Stromal cell of bone marrow (primary cell): Measurements from ENCODE around the gene ACTA2.

Source experiments
- DNase-seq: peaks from one replicate; pipeline ENCODE4 v3.0.0-alpha.2; 2012; ENCODE audit warnings: low read depth

ACTA2 gene

GRCh38 chr10:88980800-88981199 is 28.2 kb upstream of the ACTA2 start:
- no peak for DNase-seq

DNA sequence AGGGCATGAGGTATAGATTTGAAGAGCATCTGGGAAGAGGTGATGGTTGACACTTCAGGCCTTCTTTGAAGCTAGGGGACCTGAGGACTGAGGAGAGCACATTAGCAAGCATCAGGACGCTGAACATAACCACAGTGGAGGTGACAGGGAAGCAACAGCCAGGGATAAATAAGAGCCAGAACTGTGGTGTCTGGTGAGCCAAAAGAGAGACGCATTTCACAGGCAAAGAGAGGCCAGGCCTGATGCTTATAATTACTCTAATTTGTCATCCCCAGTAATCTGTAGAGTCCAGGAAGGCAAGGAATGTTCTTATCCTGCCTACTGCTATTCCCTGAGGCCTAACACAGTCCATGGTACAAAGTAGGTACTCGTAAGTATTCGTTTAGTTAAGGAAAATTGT is 27.7 kb upstream of the ACTA2 start:
- no peak for DNase-seq

DNA sequence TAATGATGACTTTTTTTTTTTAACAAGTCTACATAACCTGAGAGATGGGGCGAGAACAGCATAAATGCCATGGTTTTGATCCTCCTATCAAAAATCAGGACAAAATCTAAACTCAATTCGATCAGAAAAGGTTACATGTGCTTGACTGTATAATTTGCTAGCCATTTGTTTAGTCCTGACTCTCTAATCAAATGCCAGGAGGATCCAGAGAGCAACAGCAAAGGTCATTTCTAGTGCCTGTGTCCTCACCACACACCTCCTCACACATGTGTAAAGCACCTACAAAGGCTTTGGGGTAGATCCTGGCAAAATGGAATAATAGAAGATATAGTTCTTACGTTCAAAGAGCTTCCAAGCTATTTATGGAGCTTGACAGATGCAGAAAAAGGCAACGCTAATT is 27.0 kb upstream of the ACTA2 start:
- no peak for DNase-seq

- peak; percentile 82 for DNase-seq
These were observed 26.6 kb upstream of the ACTA2 start for GRCh38 chr10:88979153-88979562.

DNA sequence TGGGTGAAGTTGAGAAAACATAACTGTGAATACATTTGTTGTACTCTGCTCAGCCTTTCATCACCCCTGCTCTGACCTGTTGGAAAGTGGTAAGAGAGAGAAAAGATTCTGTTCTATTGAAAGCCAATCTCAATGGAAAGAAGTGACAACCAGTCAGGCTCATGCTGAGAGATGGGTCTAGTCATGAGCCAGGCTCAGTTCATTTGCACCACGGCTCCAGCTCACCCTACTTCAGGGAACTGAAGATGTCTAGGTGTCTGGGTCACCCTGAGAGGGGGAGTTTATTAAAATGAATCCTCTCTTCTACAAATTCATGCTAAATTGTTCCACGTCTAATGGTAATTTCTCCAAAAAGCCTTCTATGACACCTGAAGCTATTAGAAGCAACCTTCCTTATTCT is 25.9 kb upstream of the ACTA2 start:
- no peak for DNase-seq

- DNase-seq = no peak
These were observed 22.8 kb upstream of the ACTA2 start for GRCh38 chr10:88975377-88975720.

DNA sequence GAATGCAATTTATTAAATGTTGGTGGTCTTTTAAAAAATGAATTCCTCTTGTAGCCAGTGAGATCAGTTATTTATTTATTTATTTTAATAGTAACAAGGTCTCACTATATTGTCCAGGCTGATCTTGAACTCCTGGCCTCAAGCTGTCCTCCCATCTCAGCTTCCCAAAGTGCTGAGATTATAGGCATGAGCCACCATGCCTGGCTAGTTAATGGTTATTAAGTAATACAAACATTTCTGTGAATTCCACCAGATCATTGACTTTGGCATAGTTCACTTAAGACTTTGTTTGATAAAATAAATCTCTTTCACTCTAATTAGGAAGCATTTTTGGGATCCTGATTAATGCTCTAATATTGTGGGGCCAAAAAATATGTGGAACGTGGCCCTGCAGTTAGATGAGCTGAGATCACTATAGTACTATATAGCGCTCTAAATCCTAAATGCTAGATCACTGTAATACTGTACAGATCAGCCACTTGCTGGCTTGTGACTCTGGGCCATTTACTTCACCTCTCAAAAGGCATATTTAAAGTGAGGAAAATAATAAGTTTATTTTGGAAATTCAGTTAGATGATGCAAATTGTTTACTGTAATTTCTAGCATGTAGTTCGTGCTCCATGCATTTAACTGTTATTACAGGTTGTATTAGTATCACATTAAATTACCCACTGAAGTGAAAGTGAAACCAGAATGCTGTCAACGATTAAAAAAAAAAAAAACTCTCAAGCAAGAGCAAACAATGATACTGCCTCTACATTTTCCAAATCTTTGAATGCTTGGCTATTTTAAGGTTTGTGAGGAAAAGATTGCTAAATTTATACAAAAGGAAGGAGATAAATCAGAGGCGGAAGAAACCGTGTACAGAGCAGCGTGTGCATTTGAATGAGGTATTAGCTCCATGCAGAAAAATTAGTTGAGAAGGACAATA is 22.1 kb upstream of the ACTA2 start:
- DNase-seq = no peak

DNA sequence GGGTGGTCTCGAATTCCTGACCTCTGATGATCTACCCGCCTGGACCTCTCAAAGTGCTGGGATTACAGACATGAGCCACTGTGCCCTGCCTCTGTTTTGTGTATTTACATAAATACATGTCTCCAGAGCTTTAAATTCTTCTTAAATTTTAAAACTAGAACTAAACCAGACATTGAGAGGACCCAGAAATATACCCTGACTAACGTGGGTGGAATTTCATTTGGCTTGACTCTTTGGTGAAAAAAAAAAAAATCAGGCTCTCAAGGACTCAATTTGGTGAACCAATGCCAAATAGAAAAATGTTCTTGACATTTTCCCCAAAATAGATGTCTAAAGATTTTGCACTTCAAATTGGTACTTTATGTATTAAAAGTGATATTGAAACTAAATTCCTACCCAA is 21.4 kb upstream of the ACTA2 start:
- DNase-seq = no peak

DNA sequence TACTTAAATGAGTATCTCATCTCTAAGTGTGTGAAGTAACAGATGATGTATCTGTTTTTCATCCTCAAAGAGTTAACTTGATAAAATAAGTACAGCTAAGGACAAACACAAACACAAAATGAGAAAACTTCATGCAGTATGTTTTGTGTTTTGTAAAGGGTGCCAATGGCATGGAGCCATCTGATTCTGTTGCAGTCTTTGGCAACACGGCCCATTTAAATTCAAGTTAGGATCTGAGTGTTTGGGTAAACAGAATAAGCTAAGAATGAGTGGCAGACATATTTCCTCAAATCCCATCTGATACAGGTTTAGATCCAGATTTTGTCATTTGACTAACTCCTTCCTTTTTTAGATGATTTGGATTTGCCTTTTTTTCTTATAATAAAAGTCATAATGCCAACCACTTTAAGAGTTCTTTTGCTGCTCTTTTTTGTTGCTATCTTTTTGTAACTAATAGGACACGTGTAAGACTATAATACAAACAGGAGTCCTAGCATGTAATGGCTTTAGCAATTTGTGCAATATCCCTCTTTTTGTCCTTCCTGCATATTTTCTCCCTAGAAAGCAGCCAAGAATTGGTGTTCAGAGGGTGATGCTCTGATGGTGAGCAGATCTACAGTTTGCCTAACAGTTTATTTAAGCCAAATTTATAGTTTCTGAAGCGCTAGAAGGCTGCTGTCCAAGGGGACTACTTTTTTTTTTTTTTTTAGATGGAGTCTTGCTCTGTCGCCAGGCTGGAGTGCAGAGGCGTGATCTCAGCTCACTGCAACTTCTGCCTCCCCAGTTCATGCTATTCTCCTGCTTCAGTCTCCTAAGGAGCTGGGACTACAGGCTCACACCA is 18.9 kb upstream of the ACTA2 start:
- no peak for DNase-seq

DNA sequence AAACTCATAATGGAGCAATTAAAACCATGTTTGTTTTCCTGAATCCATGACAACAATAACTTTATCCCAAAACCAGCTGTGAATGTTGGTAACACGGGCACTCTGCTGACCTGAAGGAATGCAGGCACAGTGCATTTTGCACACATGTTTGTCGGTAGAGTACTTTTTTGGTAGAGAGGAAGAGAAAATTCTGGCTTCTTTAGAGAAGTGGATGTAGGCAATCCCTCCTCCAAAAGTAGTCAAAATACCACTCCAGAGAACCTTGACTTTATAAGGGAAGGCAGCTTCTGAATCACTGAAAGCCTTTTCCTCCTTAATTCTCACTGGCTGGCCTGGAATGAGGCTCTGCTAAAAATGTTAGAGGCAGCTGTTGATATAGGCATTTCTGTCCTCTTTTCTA is 15.8 kb upstream of the ACTA2 start:
- DNase-seq = no peak

DNA sequence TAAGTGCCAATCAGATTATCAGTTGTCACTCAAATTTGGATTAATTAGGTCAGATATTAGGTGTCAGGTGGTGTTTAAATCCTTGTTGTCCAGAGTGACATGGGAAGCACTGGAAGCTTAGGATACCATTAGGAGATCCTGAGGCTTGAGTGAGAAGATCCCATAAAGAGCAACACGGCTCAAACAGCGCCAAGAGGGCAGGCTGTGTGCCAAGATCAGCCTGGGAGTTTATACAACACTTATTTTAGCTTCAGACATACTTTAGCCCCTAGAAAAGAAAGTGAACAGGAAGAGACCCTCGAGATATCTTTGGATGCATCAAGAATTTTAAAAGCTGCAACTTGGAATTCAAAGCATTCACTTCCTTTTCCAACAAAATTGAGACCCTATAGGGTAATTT is 14.2 kb upstream of the ACTA2 start:
- DNase-seq = no peak

DNA sequence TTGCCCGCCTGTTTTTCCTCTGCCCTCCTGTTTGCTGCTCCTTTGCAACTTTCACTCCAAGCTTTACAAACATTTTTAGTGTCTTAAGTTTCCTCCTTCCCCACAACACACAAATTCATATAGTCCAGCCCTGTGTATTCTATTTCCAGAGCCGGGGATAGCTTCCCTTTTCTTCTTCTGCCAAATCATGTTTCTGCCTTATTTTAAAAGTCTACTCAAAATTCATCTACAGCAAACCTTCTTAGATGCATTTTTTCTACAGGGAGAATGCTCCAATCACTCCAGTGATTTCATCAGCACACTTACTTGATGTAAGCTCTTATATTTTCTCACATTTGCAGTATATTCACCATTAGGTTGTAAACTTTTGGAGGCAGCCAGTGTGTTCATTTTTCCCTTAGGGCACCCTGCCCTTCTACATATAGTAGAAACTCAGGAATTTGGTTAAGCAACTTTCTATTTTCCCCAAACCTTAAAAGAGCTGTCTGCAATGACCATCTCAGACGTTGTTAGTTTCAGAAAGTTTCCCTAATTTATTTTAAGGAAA is 12.4 kb upstream of the ACTA2 start:
- no peak for DNase-seq

- no peak for DNase-seq
These were observed 11.8 kb upstream of the ACTA2 start for GRCh38 chr10:88964360-88964759.

- no peak for DNase-seq
These were observed 10.7 kb upstream of the ACTA2 start for GRCh38 chr10:88963318-88963717.

DNA sequence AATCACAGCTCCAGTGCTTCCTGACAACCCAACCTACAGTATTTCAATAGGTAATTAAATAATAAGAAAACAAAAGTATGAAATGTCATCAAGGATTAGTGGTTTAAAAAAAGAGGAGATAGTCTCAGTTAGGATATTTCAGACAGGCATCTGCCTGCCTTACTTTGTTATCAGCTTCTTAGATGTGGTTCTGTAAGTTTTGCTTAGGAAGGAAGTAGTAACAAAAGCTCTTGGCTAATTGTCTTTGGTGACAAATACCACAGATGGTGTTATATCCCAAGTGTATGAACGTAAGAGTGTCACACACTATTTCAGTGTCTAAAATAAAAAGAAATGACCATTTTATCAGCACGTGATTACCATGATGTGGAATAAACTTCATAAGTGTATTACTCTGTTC is 9.8 kb upstream of the ACTA2 start:
- DNase-seq = no peak

GRCh38 chr10:88961266-88961665 is 8.7 kb upstream of the ACTA2 start:
- no peak for DNase-seq

DNA sequence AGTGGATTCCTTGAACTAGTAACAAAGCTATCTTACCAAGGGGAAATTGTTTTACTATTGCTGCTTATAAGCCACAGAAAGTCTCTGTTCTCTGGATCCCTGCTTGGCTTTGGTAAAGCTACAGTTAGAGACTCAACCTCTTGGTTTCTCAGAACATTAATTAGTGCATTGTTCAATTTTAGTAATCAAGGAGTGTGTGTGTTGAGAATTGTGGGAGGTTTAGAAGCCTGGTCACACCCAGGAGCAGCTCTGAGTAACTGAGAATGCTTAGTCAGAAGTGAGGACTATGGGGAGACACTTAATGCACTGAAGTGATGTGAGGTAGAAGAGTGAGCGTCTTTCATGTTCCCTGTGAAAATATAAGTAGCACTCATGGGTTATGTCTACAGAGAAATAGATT is 8.2 kb upstream of the ACTA2 start:
- no peak for DNase-seq

- no peak for DNase-seq
These were observed 6.1 kb upstream of the ACTA2 start for GRCh38 chr10:88958721-88959120.

- DNase-seq = no peak
These were observed 4.8 kb upstream of the ACTA2 start for GRCh38 chr10:88957381-88957780.

GRCh38 chr10:88954458-88955083 is 2.0 kb upstream of the ACTA2 start:
- DNase-seq = no peak

DNA sequence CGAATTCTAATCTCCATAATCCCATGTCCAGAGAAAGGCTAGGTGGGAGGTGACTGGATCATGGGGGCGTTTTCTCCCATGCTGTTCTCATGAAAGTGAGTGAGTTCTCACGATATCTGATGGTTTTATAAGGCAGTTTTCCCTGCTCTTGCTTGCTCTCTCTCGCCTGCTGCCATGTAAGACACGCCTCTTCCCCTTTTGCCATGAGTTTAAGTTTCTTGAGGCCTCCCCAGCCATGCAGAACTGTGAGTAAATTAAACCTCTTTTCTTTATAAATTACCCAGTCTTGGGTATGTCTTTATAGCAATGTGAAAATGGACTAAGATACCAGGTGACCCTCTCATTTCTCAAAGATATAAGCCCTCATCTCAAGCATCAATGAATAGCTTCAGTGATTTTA is 1.1 kb upstream of the ACTA2 start:
- DNase-seq = no peak
